ENCODE data around the gene LAMA1.

DNA sequence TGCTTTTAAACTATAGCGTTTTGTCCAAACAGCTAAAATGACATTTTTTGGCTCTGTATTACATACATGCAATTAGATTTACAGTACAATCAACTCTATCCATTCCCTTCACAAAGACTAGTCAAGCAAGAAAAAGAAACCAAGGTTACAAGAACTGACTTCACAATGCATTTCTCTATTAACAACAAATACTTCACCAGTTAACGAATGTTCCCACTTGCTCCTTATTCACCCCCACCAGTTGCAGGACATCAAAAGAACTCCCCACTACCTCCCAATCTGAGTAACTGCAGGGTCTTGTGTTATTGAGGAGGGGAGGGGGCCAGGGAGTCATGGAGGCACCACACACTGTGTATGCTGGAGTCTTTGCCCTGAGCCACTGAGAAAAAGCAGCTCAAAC lies 34.9 kb downstream of the LAMA1 start:
- TF ChIP-seq, protein P1, sequence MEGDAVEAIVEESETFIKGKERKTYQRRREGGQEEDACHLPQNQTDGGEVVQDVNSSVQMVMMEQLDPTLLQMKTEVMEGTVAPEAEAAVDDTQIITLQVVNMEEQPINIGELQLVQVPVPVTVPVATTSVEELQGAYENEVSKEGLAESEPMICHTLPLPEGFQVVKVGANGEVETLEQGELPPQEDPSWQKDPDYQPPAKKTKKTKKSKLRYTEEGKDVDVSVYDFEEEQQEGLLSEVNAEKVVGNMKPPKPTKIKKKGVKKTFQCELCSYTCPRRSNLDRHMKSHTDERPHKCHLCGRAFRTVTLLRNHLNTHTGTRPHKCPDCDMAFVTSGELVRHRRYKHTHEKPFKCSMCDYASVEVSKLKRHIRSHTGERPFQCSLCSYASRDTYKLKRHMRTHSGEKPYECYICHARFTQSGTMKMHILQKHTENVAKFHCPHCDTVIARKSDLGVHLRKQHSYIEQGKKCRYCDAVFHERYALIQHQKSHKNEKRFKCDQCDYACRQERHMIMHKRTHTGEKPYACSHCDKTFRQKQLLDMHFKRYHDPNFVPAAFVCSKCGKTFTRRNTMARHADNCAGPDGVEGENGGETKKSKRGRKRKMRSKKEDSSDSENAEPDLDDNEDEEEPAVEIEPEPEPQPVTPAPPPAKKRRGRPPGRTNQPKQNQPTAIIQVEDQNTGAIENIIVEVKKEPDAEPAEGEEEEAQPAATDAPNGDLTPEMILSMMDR (IDR thresholded peaks at IDR 0.05): no peak
- TF ChIP-seq POLR2A (IDR thresholded peaks at IDR 0.05): no peak
